HepG2 (cell line): ENCODE measurements around the gene CACNG7. TPM values are rescaled to one million over a fixed set of nuclear protein-coding genes. Genes with fewer than 3 reads are reported as not detected.
A peak's percentile ranks its signal among the peaks of the same experiment; 100 is the strongest.

Source experiments
- ATF2 ChIP-seq: sonication (generic); formaldehyde crosslinking; IDR thresholded peaks from 2 replicates; pipeline ENCODE4 v1.4.0; 2020; ENCODE audit warnings: missing genetic modification reagents
- ERF ChIP-seq: IDR thresholded peaks from 2 replicates; pipeline ENCODE4 v1.6.1; 2018; ENCODE audit warnings: missing biosample characterization, missing genetic modification reagents
- FUBP1 ChIP-seq: sonication (generic); formaldehyde crosslinking; IDR thresholded peaks from 2 replicates; pipeline ENCODE4 v1.5.1; 2020; ENCODE audit warnings: missing genetic modification reagents, mild to moderate bottlenecking, borderline replicate concordance
- GTF2F1 ChIP-seq: fragments of 150-350 bp; IDR thresholded peaks from 2 replicates; pipeline ENCODE4 v1.6.1; 2014; ENCODE audit warnings: low read length
- MED8 ChIP-seq: sonication (generic); formaldehyde crosslinking; IDR thresholded peaks from 2 replicates; pipeline ENCODE4 v1.8.1; 2023; ENCODE audit warnings: mild to moderate bottlenecking, missing genetic modification reagents; ENCODE audit not compliant: insufficient replicate concordance
- MIER3 ChIP-seq: IDR thresholded peaks from 2 replicates; pipeline ENCODE4 v1.6.1; 2016; ENCODE audit warnings: missing compliant biosample characterization, borderline replicate concordance
- MTA1 ChIP-seq: sonication (generic); formaldehyde crosslinking; IDR thresholded peaks from 2 replicates; pipeline ENCODE4 v1.4.0; 2020; ENCODE audit warnings: missing genetic modification reagents, mild to moderate bottlenecking, borderline replicate concordance
- MTF1 ChIP-seq: sonication (generic); formaldehyde crosslinking; IDR thresholded peaks from 2 replicates; pipeline ENCODE4 v1.5.0; 2020; ENCODE audit warnings: missing genetic modification reagents
- NCOA1 ChIP-seq: sonication (generic); formaldehyde crosslinking; IDR thresholded peaks from 2 replicates; pipeline ENCODE4 v1.9.0; 2021; ENCODE audit warnings: missing genetic modification reagents
- RAD21 ChIP-seq: fragments of 450-650 bp; formaldehyde crosslinking; IDR thresholded peaks from 2 replicates; pipeline ENCODE4 v1.5.0; 2020; ENCODE audit warnings: mild to moderate bottlenecking
- SAFB2 ChIP-seq: sonication (generic); formaldehyde crosslinking; IDR thresholded peaks from 2 replicates; pipeline ENCODE4 v1.5.1; 2020; ENCODE audit warnings: missing genetic modification reagents, low read depth, mild to moderate bottlenecking, borderline replicate concordance
- TAF1 ChIP-seq: sonication (generic); formaldehyde crosslinking; IDR thresholded peaks from 2 replicates; pipeline ENCODE4 v1.4.0; 2020; ENCODE audit warnings: missing genetic modification reagents
- TBX2 ChIP-seq: sonication (generic); formaldehyde crosslinking; IDR thresholded peaks from 2 replicates; pipeline ENCODE4 v1.5.0; 2020; ENCODE audit warnings: missing genetic modification reagents, mild to moderate bottlenecking, borderline replicate concordance
- THAP9 ChIP-seq: sonication (generic); formaldehyde crosslinking; IDR thresholded peaks from 2 replicates; pipeline ENCODE4; 2020; ENCODE audit warnings: missing genetic modification reagents, mild to moderate bottlenecking, borderline replicate concordance
- ZBTB3 ChIP-seq: sonication (generic); formaldehyde crosslinking; IDR thresholded peaks from 2 replicates; pipeline ENCODE4 v1.4.0; 2020; ENCODE audit warnings: low read depth, mild to moderate bottlenecking, moderate library complexity, missing genetic modification reagents, borderline replicate concordance
- ZFYVE20 ChIP-seq: sonication (generic); formaldehyde crosslinking; IDR thresholded peaks from 2 replicates; pipeline ENCODE4 v1.8.0; 2023; ENCODE audit warnings: low read depth, mild to moderate bottlenecking, moderate library complexity, missing genetic modification reagents, borderline replicate concordance
- ZNF569 ChIP-seq: sonication (generic); formaldehyde crosslinking; IDR thresholded peaks from 2 replicates; pipeline ENCODE4 v1.5.0; 2020; ENCODE audit warnings: mild to moderate bottlenecking, missing genetic modification reagents, moderate library complexity, borderline replicate concordance
- ZNF598 ChIP-seq: sonication (generic); formaldehyde crosslinking; IDR thresholded peaks from 2 replicates; pipeline ENCODE4 v1.5.1; 2020; ENCODE audit warnings: mild to moderate bottlenecking, missing genetic modification reagents, borderline replicate concordance
- ZNF605 ChIP-seq: sonication (generic); formaldehyde crosslinking; IDR thresholded peaks from 2 replicates; pipeline ENCODE4 v1.8.0; 2022; ENCODE audit warnings: mild to moderate bottlenecking, missing genetic modification reagents
- ZNF629 ChIP-seq: sonication (generic); formaldehyde crosslinking; conservative IDR thresholded peaks from 2 replicates; pipeline ENCODE4 v1.5.0; 2020; ENCODE audit warnings: missing genetic modification reagents
- ZNF670 ChIP-seq: sonication (generic); formaldehyde crosslinking; IDR thresholded peaks from 2 replicates; pipeline ENCODE4 v1.8.0; 2022; ENCODE audit warnings: mild to moderate bottlenecking, missing genetic modification reagents, borderline replicate concordance
- ZNF749 ChIP-seq: sonication (generic); formaldehyde crosslinking; IDR thresholded peaks from 2 replicates; pipeline ENCODE4 v1.8.0; 2022; ENCODE audit warnings: mild to moderate bottlenecking, missing genetic modification reagents, moderate library complexity, borderline replicate concordance
- ZNF776 ChIP-seq: sonication (generic); formaldehyde crosslinking; IDR thresholded peaks from 2 replicates; pipeline ENCODE4 v1.4.0; 2020; ENCODE audit warnings: mild to moderate bottlenecking, missing genetic modification reagents
- polyA plus RNA-seq, 8 experiments: library from polyadenylated mRNA; depleted of rRNA in 3 of 8; stranded (reverse) in 7 of 8; unstranded in 1 of 8; fragments of >200 nt; fragmentation: Illumina TruSeq in 4 of 8; extraction: Trizol in 4 of 8; gene quantifications; 2 replicates each; pipeline versions ENCODE4 v1.2.1 to v1.2.3, GENCODE V29; 2011 to 2016; ENCODE audit warnings: low read depth in 4 of 8, missing spikeins in 1 of 8, mixed read lengths in 1 of 8; ENCODE audit not compliant: insufficient read depth in 1 of 8
- total RNA-seq, 5 experiments: library from RNA; depleted of rRNA; stranded (reverse); fragments of >200 nt; fragmentation: Illumina TruSeq; extraction: Trizol; gene quantifications; 2 replicates each; pipeline ENCODE4 v1.2.3, GENCODE V29; 2016; ENCODE audit warnings: low read depth in 1 of 5

Gene CACNG7
- total and polyA plus RNA-seq, 2 of the 13 experiments (the other 11 are each of a cell fraction or from before 2014, with no cell fraction given), result not detected

GRCh38 chr19:53867225-53868090 is 41.6 kb upstream of the CACNG7 start, which contains the start of gene MYADM (continued):
- no peak; the same call in 1 of the 2 replicates for TF ChIP-seq RAD21 (CRISPR knock-in tag)
- TF ChIP-seq TBX2 (CRISPR knock-in tag), result no peak; the same call in 1 of the 2 replicates
- TF ChIP-seq GTF2F1, result no peak
- no peak; the same call in 1 of the 2 replicates for TF ChIP-seq MTA1 (CRISPR knock-in tag)
- no peak for TF ChIP-seq ZNF629 (CRISPR knock-in tag)
- TF ChIP-seq ZNF670 (CRISPR knock-in tag), result 0 out of 2 replicates have a peak, but pooled peaks have one; percentile 32
- peak; percentile 95 for TF ChIP-seq ERF (CRISPR knock-in tag)
- TF ChIP-seq NCOA1 (CRISPR knock-in tag), result no peak
- no peak for TF ChIP-seq ZNF569 (CRISPR knock-in tag)
- TF ChIP-seq ZFYVE20, result no peak
- TF ChIP-seq ZNF749 (CRISPR knock-in tag), result no peak
- TF ChIP-seq MIER3, result peak; percentile 49; the same call in 1 of the 2 replicates
- TF ChIP-seq THAP9 (CRISPR knock-in tag), result peak; percentile 39; the same call in 1 of the 2 replicates
- no peak for TF ChIP-seq MTF1 (CRISPR knock-in tag)
- no peak for TF ChIP-seq SAFB2 (CRISPR knock-in tag)
- TF ChIP-seq ZNF598 (CRISPR knock-in tag), result no peak
- no peak for TF ChIP-seq ZNF605 (CRISPR knock-in tag)
- no peak for TF ChIP-seq ZNF776 (CRISPR knock-in tag)
- no peak for TF ChIP-seq FUBP1 (CRISPR knock-in tag)
- 0 out of 2 replicates have a peak, but pooled peaks have one; percentile 23 for TF ChIP-seq ATF2 (CRISPR knock-in tag)
- peak; percentile 26 for TF ChIP-seq MED8 (CRISPR knock-in tag)
- peak; percentile 86 for TF ChIP-seq TAF1 (CRISPR knock-in tag)
- 0 out of 2 replicates have a peak, but pooled peaks have one; percentile 73 for TF ChIP-seq ZBTB3 (CRISPR knock-in tag)
